ENCODE results near the gene MAMDC4. TPM values are rescaled to one million over a fixed set of nuclear protein-coding genes. Genes with fewer than 3 reads are reported as not detected.

MAMDC4 gene
- total and polyA plus RNA-seq, 2 experiments from 2014 or later, result 1.7 to 6.8 TPM

- TF ChIP-seq ZNF462 (CRISPR knock-in tag; IDR thresholded peaks at IDR 0.05), result no peak
- no peak for TF ChIP-seq CREB1 (CRISPR knock-in tag; IDR thresholded peaks at IDR 0.05; ENCODE audit: low read depth)
- no peak for TF ChIP-seq JUNB (IDR thresholded peaks at IDR 0.05; ENCODE audit: unreplicated experiment)
- TF ChIP-seq EZH2phosphoT487 (IDR thresholded peaks at IDR 0.05; ENCODE audit: unreplicated experiment), result no peak
- no peak for TF ChIP-seq POLR2AphosphoS5 (IDR thresholded peaks at IDR 0.05; ENCODE audit: low read depth)
Measured at GRCh38 chr9:136901516-136902258, 49.5 kb downstream of the MAMDC4 start (continued).

GRCh38 chr9:136902259-136902821, 50.2 kb downstream of the MAMDC4 start:
- H3K36me3 ChIP-seq (ENCODE audit: insufficient read depth), result peaks cover 28% of the 10 kb centered on the region
- no peak overlapping the region for H2AFZ ChIP-seq
- Mint-ChIP-seq H3K4me3 (no peak overlapping the region), H3K27me3 (ENCODE audit: insufficient read depth, low read depth, poor library complexity) (no peaks in the 10 kb centered on the region), H3K9me3 (no peaks in the 10 kb centered on the region), H3K4me1 (no peaks in the 10 kb centered on the region), H3K36me3 (ENCODE audit: low read depth) (peaks cover 68% of the 10 kb centered on the region), H3K27ac (no peak overlapping the region)
- H3K4me2 ChIP-seq, result no peak overlapping the region
- H3K9me2 ChIP-seq (ENCODE audit: insufficient read depth), result no peaks in the 10 kb centered on the region
- H4K20me1 ChIP-seq (replicated peaks; ENCODE audit: insufficient read depth), result peaks cover 17% of the 10 kb centered on the region
- 0 out of 2 replicates have a peak, but pooled peaks cover 9% of the 10 kb centered on the region for H3F3A ChIP-seq (replicated peaks; ENCODE audit: low read depth)
- no peaks in the 10 kb centered on the region for H3K4me1 ChIP-seq (ENCODE audit: insufficient read depth)
- no peak overlapping the region for H3K27ac ChIP-seq (ENCODE audit: low read depth)
- peak; percentile 30; the same call in 2 of the 3 replicates for ATAC-seq
- peaks cover 15% of the 10 kb centered on the region for H3K79me2 ChIP-seq (replicated peaks; ENCODE audit: insufficient read depth)
- DNase-seq (ENCODE audit: low spot score), result no peak
- no peaks in the 10 kb centered on the region for H3K27me3 ChIP-seq (ENCODE audit: insufficient read depth)
- no peak overlapping the region for H3K4me3 ChIP-seq
- no peak for TF ChIP-seq ZNF114 (CRISPR knock-in tag; IDR thresholded peaks at IDR 0.05)
- no peak for TF ChIP-seq NANOG (IDR thresholded peaks at IDR 0.05; ENCODE audit: borderline replicate concordance)
- TF ChIP-seq EZH2 (IDR thresholded peaks at IDR 0.05; ENCODE audit: low read depth, unreplicated experiment), result no peak
- TF ChIP-seq EZH2phosphoT487 (IDR thresholded peaks at IDR 0.05; ENCODE audit: unreplicated experiment), result no peak
- no peak for TF ChIP-seq REST (IDR thresholded peaks at IDR 0.05; ENCODE audit: unreplicated experiment)

All from GM23338 (cell line).